ENCODE measurements around the gene TGFBR3. TPM values are rescaled to one million over a fixed set of nuclear protein-coding genes. Genes with fewer than 3 reads are reported as not detected.

Gene TGFBR3
- total RNA-seq, 1 donor from 2014 or later: 158 TPM

- no peak for DNase-seq (ENCODE audit: low spot score)
These were observed 168.1 kb downstream of the TGFBR3 start for GRCh38 chr1:91717839-91718238.

- no peak for DNase-seq (ENCODE audit: low spot score)
These were observed 169.6 kb downstream of the TGFBR3 start for GRCh38 chr1:91716339-91716738.

- DNase-seq (ENCODE audit: low spot score): no peak
These were observed 170.4 kb downstream of the TGFBR3 start for GRCh38 chr1:91715416-91716000.

GRCh38 chr1:91714867-91715381 is 171.0 kb downstream of the TGFBR3 start:
- no peak for DNase-seq (ENCODE audit: low spot score)

- DNase-seq (ENCODE audit: low spot score): no peak
These were observed 172.7 kb downstream of the TGFBR3 start for GRCh38 chr1:91712981-91713841.

- DNase-seq (ENCODE audit: low spot score): no peak
These were observed 173.6 kb downstream of the TGFBR3 start for GRCh38 chr1:91712393-91712792.

GRCh38 chr1:91711504-91712247 is 174.3 kb downstream of the TGFBR3 start:
- DNase-seq (ENCODE audit: low spot score): no peak

GRCh38 chr1:91710261-91710660 is 175.7 kb downstream of the TGFBR3 start:
- no peak for DNase-seq (ENCODE audit: low spot score)

GRCh38 chr1:91708691-91709090 is 177.3 kb downstream of the TGFBR3 start:
- no peak for DNase-seq (ENCODE audit: low spot score)

GRCh38 chr1:91707890-91708218 is 178.1 kb downstream of the TGFBR3 start:
- no peak for DNase-seq (ENCODE audit: low spot score)

GRCh38 chr1:91707114-91707889 is 178.6 kb downstream of the TGFBR3 start:
- no peak for DNase-seq (ENCODE audit: low spot score)

GRCh38 chr1:91706140-91706957 is 179.6 kb downstream of the TGFBR3 start:
- no peak for DNase-seq (ENCODE audit: low spot score)

- DNase-seq (ENCODE audit: low spot score): no peak
These were observed 181.2 kb downstream of the TGFBR3 start for GRCh38 chr1:91704746-91705145.

GRCh38 chr1:91703095-91703494 is 182.9 kb downstream of the TGFBR3 start:
- DNase-seq (ENCODE audit: low spot score): no peak

GRCh38 chr1:91701472-91701869 is 184.5 kb downstream of the TGFBR3 start:
- DNase-seq (ENCODE audit: low spot score): no peak

GRCh38 chr1:91700771-91701471 is 185.0 kb downstream of the TGFBR3 start:
- DNase-seq (ENCODE audit: low spot score): no peak

- DNase-seq (ENCODE audit: low spot score): no peak
These were observed 185.6 kb downstream of the TGFBR3 start for GRCh38 chr1:91700332-91700731.

GRCh38 chr1:91699339-91699974 is 186.5 kb downstream of the TGFBR3 start:
- DNase-seq (ENCODE audit: low spot score): no peak

- DNase-seq (ENCODE audit: low spot score): no peak
These were observed 188.1 kb downstream of the TGFBR3 start for GRCh38 chr1:91697861-91698260.

Data from mesenteric fat pad (tissue), 1 donor.